Activated T-helper 1 cell treated with anti-CD3 and anti-CD28 coated beads, Interleukin-12 subunit alpha, Interleukin-12 subunit beta, Interleukin-2, Interleukin-4 antibody, amounts not matched to agents 30 ng/mL and 10 ng/mL and 1 ng/mL, durations not matched to agents 14 hours and 24 hours and 36 hours (primary cell): ENCODE results near the gene TYRO3. TPM values are rescaled to one million over a fixed set of nuclear protein-coding genes. Genes with fewer than 3 reads are reported as not detected.
"Not testable (repeated sequence)": the region's sequence is repeated elsewhere in the genome, so short reads cannot be mapped to it uniquely, and the experiment has no call there.

Experiments
- DNase-seq: peaks from one replicate; pipeline ENCODE4 v3.0.0; 2021; ENCODE audit warnings: low spot score
- H3K27ac Mint-ChIP-seq: one replicate; pipeline ENCODE4 v1.8.0; 2021; ENCODE audit warnings: mild to moderate bottlenecking, mixed read lengths
- H3K27me3 Mint-ChIP-seq: one replicate; pipeline ENCODE4 v1.8.0; 2022; ENCODE audit warnings: mild to moderate bottlenecking, moderate library complexity, mixed read lengths; ENCODE audit not compliant: insufficient read depth
- H3K36me3 Mint-ChIP-seq: one replicate; pipeline ENCODE4 v1.8.0; 2021; ENCODE audit warnings: low read depth, mixed read lengths
- H3K4me1 Mint-ChIP-seq: one replicate; pipeline ENCODE4 v1.8.0; 2021; ENCODE audit warnings: low read depth, mixed read lengths
- H3K4me3 Mint-ChIP-seq: one replicate; pipeline ENCODE4 v1.8.0; 2021; ENCODE audit warnings: mild to moderate bottlenecking, moderate library complexity, mixed read lengths
- H3K9me3 Mint-ChIP-seq: one replicate; pipeline ENCODE4 v1.8.0; 2021; ENCODE audit warnings: mixed read lengths
- intact Hi-C: fragments of 100-400 bp; cut with micrococcal nuclease; formaldehyde crosslinking; loops from one replicate; pipeline ENCODE4 v1.15.1; 2024
- total RNA-seq: library from RNA; stranded (reverse); gene quantifications from 2 replicates; pipeline ENCODE4 v1.2.3, GENCODE V29; 2022

TYRO3 gene
- total RNA-seq, 1 donor from 2014 or later = 2.6 TPM

- intact Hi-C loops = loop anchor here (2.0 kb wide), 1 partner anchor 119 kb away; no protein-coding TSS in a partner anchor
- H3K4me1 Mint-ChIP-seq = peaks cover 6% of the 10 kb centered on the region
These were observed 26.4 kb downstream of the TYRO3 start for GRCh38 chr15:41585127-41586047.

GRCh38 chr15:41586531-41587282 lies 27.7 kb downstream of the TYRO3 start:
- intact Hi-C loops, H3K4me1 Mint-ChIP-seq, H3K9me3 Mint-ChIP-seq, H3K36me3 Mint-ChIP-seq, DNase-seq, H3K27ac Mint-ChIP-seq, H3K4me3 Mint-ChIP-seq: not testable (repeated sequence)
- H3K27me3 Mint-ChIP-seq = peaks cover 66% of the 10 kb centered on the region

More at GRCh38 chr15:41585127-41586047, 26.4 kb downstream of the TYRO3 start:
- Mint-ChIP-seq H3K27me3 (peaks cover 67% of the 10 kb centered on the region), H3K27ac (no peak overlapping the region), H3K36me3 (peaks cover 3% of the 10 kb centered on the region), H3K9me3 (no peaks in the 10 kb centered on the region), H3K4me3 (peak overlapping the region; percentile 72)
- DNase-seq = peak; percentile 8

- H3K27ac Mint-ChIP-seq, DNase-seq, intact Hi-C loops, H3K36me3 Mint-ChIP-seq, H3K9me3 Mint-ChIP-seq, H3K4me1 Mint-ChIP-seq, H3K4me3 Mint-ChIP-seq: not testable (repeated sequence)
- H3K27me3 Mint-ChIP-seq = peaks cover 57% of the 10 kb centered on the region
These were observed 30.0 kb downstream of the TYRO3 start for GRCh38 chr15:41589018-41589417.

GRCh38 chr15:41589571-41589970 lies 30.6 kb downstream of the TYRO3 start:
- intact Hi-C loops, H3K4me1 Mint-ChIP-seq, DNase-seq, H3K9me3 Mint-ChIP-seq, H3K4me3 Mint-ChIP-seq, H3K36me3 Mint-ChIP-seq, H3K27ac Mint-ChIP-seq: not testable (repeated sequence)
- peaks cover 57% of the 10 kb centered on the region for H3K27me3 Mint-ChIP-seq

GRCh38 chr15:41591217-41591616 lies 32.2 kb downstream of the TYRO3 start:
- H3K9me3 Mint-ChIP-seq = not testable (repeated sequence)

GRCh38 chr15:41592718-41593117 lies 33.7 kb downstream of the TYRO3 start:
- H3K27me3 Mint-ChIP-seq = peaks cover 41% of the 10 kb centered on the region
- intact Hi-C loops, H3K4me3 Mint-ChIP-seq, H3K4me1 Mint-ChIP-seq, H3K9me3 Mint-ChIP-seq, DNase-seq, H3K27ac Mint-ChIP-seq, H3K36me3 Mint-ChIP-seq: not testable (repeated sequence)

More at GRCh38 chr15:41591217-41591616, 32.2 kb downstream of the TYRO3 start:
- H3K4me3 Mint-ChIP-seq, intact Hi-C loops, H3K4me1 Mint-ChIP-seq, H3K27ac Mint-ChIP-seq, DNase-seq, H3K36me3 Mint-ChIP-seq: not testable (repeated sequence)
- peaks cover 49% of the 10 kb centered on the region for H3K27me3 Mint-ChIP-seq

GRCh38 chr15:41594801-41595746 lies 36.1 kb downstream of the TYRO3 start:
- H3K36me3 Mint-ChIP-seq = no peaks in the 10 kb centered on the region
- no peaks in the 10 kb centered on the region for H3K9me3 Mint-ChIP-seq
- H3K27me3 Mint-ChIP-seq = peaks cover 22% of the 10 kb centered on the region
- intact Hi-C loops = no loop called here
- DNase-seq = no peak
- no peak overlapping the region for H3K4me3 Mint-ChIP-seq
- H3K4me1 Mint-ChIP-seq = no peaks in the 10 kb centered on the region
- no peak overlapping the region for H3K27ac Mint-ChIP-seq

- no peaks in the 10 kb centered on the region for H3K4me1 Mint-ChIP-seq
- peaks cover 12% of the 10 kb centered on the region for H3K27me3 Mint-ChIP-seq
- intact Hi-C loops = no loop called here
- H3K4me3 Mint-ChIP-seq = no peak overlapping the region
- H3K27ac Mint-ChIP-seq = no peak overlapping the region
- no peaks in the 10 kb centered on the region for H3K36me3 Mint-ChIP-seq
- no peaks in the 10 kb centered on the region for H3K9me3 Mint-ChIP-seq
- DNase-seq = no peak
These were observed 38.0 kb downstream of the TYRO3 start for GRCh38 chr15:41596972-41597371.

GRCh38 chr15:41597787-41598186 lies 38.8 kb downstream of the TYRO3 start:
- intact Hi-C loops = no loop called here
- H3K4me1 Mint-ChIP-seq = no peaks in the 10 kb centered on the region
- no peaks in the 10 kb centered on the region for H3K36me3 Mint-ChIP-seq
- no peak overlapping the region for H3K4me3 Mint-ChIP-seq
- H3K27ac Mint-ChIP-seq = no peak overlapping the region
- peaks cover 11% of the 10 kb centered on the region for H3K27me3 Mint-ChIP-seq
- DNase-seq = no peak
- no peaks in the 10 kb centered on the region for H3K9me3 Mint-ChIP-seq

GRCh38 chr15:41599061-41599460 lies 40.0 kb downstream of the TYRO3 start:
- Mint-ChIP-seq H3K36me3 (no peaks in the 10 kb centered on the region), H3K4me3 (no peak overlapping the region), H3K27ac (no peak overlapping the region), H3K27me3 (peaks cover 20% of the 10 kb centered on the region), H3K9me3 (no peaks in the 10 kb centered on the region), H3K4me1 (peaks cover 6% of the 10 kb centered on the region)
- intact Hi-C loops = no loop called here
- no peak for DNase-seq

- intact Hi-C loops = loop anchor here (1.0 to 5.0 kb wide), 2 partner anchors 89 to 138 kb away; no protein-coding TSS in a partner anchor
These were observed 44.5 kb downstream of the TYRO3 start for GRCh38 chr15:41603411-41603935.

More at GRCh38 chr15:41603411-41603935, 44.5 kb downstream of the TYRO3 start:
- no peak for DNase-seq
- Mint-ChIP-seq H3K36me3 (no peaks in the 10 kb centered on the region), H3K4me3 (no peak overlapping the region), H3K4me1 (peaks cover 11% of the 10 kb centered on the region), H3K27ac (no peak overlapping the region), H3K9me3 (no peaks in the 10 kb centered on the region), H3K27me3 (peaks cover 31% of the 10 kb centered on the region)
